ENCODE results near the gene GTF3C5.
A peak's percentile ranks its signal among the peaks of the same experiment; 100 is the strongest.

Gene GTF3C5

DNA sequence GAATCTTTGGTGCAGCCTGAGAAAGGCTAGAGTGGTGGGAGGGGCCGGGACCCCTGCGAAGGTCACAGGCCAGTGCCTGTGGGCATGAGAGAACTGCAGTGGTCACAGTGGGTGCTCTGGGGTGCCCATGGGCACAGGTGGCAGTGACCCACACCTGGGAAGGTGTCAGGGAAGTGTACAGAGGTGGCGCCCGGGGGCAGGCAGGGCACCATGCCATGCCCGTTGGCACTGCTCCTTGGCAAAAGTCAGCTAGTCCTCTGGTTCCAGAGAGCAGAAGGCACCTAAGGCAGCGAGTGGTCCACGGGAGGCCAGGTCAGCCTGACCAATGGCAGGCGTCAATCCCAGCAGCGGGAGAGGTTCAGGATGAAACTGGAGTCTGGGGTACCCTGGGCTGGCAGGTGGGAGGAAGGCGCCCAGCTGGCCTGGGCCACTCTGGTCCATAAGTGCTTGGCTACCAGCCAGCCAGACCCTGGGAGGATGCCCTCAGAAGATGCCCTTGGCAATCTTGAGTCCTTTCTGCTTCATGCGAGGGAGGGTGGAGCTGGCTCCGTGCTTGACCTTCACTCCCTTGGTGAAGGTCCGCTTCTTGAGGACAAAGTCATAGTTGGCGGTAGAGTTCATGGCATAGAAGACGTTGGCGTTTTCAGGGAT, 67.4 kb downstream of the GTF3C5 start:
- DNase-seq: no peak

DNA sequence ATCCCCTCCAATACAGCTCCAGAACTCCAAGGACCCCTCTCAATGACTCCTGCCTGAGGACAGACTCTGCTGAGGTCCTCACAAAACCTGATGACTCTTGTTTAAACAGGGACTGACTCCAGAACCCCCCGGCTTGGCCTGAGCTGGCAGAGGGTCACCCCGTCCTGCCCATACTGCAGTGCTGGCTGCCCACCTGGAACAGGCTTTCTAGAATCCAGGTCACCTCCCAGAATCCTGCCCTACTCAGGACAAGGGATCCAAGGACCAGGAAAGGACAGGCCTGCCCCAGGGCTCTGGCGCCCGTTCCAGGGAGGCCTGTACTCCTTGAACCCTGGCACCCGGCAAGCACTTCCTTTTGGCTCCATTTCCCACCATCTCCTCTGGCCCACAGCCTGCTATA, 68.1 kb downstream of the GTF3C5 start:
- DNase-seq: no peak

GRCh38 chr9:133099726-133100505, 69.1 kb downstream of the GTF3C5 start:
- DNase-seq: no peak

DNA sequence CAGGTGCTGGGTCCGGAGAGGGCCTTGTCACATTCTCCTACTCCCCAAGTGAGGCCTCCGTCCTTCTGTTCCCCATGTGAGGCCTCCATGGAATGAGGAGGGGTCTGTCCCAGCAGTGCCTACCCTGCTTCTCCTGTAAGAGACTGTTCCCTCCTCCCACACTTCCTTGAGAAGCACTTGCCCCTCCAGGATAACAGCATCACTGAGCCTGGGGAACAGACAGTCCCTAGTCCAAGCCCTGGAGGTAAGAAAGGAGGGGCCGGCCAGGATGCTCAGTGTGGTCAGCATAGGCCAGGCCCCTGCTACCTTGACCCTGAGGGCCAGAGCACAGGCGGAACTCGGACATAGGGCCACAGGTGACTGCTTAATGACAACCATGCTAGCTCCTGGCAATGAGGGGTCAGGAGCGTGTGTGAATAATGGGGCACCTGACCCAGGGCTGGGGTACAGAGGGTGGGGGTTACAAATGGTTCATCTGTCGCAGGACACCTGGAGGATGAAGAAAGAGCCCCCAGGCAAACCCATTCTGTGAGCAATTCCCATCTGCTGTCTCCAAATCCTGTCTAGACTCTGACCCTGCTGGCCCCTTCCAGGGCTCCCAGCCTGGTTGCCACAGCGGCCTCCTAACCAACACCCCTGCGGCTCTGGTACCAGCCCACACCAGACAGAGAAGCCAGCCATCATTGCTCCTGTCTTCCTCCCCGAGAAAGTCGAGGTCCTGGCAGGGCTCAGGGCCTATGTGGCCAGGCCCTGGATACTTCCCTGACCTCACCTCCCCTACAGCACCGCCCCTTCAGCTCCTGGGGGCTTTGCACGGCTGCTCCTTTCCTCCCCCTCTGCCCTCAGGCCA, 69.9 kb downstream of the GTF3C5 start:
- no peak for DNase-seq

- DNase-seq: no peak
Observed at GRCh38 chr9:133101356-133102189, 70.8 kb downstream of the GTF3C5 start.

- no peak for DNase-seq
Observed at GRCh38 chr9:133102190-133103021, 71.6 kb downstream of the GTF3C5 start.

GRCh38 chr9:133103183-133103986, 72.6 kb downstream of the GTF3C5 start:
- DNase-seq: peak; percentile 68 to 72

GRCh38 chr9:133103987-133104505, 73.2 kb downstream of the GTF3C5 start:
- no peak for DNase-seq

DNA sequence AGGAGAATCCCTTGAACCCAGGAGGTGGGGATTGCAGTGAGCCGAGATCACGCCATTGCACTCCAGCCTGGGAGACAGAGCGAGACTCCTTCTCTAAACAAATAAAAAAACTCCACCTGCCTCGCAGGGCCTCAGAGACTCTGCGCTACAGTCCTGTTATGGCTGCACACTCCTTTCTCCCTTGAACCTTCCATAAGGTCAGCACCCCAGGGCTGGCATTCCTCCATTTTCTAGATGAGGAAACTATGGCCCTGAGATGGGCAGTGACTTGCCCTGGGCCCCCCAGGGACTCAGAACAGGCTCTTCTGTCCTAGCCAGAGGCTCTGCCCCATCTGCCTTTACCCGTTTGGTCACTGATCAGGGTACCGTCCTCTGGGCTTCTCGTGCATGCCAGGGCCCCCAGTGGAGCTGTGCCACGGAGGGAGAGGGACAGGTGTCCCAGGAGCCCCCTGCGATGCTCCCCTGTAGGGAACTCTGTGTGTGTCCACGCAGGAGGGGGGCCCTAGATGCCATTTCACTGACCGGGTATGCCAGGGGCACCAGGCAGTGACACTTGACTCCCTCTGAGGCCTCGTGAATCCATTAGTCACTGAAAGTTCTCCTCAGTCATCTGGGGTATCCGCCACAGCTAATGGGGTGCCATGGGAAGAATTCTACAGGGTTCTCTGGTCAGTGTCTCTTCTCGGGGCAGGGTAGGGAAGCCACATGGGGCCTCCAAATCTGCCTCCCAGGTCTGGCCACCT, 74.1 kb downstream of the GTF3C5 start:
- no peak for DNase-seq

GRCh38 chr9:133105461-133105770, 74.6 kb downstream of the GTF3C5 start:
- DNase-seq: no peak

DNA sequence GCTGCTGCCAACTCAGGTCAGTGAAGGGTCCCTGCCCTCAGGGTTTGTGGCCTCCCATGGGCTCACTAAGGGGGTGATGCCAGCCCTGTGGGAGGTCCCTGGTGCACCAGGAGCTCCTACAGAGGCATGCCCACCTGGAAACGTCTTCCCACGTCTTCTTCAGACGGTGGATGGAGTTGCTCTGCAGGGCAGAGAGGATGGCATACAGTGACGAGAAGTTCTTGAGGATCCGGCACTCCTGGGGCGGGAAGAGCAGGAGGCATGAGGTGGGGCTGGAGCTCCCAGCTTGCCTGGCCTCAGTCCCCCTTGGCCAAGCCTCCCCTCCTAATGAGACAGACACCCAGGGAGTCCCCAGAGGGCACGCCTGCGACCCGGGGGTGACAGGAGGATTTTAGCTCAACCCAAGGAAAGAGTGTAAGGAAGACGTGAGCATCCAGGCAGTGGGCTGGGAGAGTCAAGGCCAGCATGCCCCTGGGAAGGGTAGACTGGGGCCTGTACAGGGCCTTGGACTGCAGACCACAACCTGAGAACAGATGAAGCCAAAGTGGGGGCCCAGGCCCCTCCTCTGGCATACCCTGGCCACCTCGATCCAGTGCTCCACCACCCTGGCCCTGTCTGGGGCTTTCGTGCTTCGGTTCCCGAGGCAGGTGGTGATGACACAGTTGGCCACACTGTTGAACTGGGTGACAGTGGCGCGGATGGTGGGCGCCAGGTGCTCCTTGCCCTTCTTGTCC, 75.9 kb downstream of the GTF3C5 start:
- DNase-seq: no peak

- DNase-seq: no peak
Observed at GRCh38 chr9:133107245-133107722, 76.5 kb downstream of the GTF3C5 start.

Measured in activated T-cell treated with anti-CD3 and anti-CD28 coated beads, Interleukin-2, amount 50 U/mL, for 48 hours (primary cell).